Thyroid gland (tissue), 4 donors: ENCODE measurements around the gene LRRC8A.
"Not testable (repeated sequence)": the region's sequence is repeated elsewhere in the genome, so short reads cannot be mapped to it uniquely, and the experiment has no call there.

Source experiments
- CTCF ChIP-seq, 6 experiments: fragments of 200-600 bp in 3 of 6; fragments of 450-650 bp in 3 of 6; sonication (generic) in 3 of 6; IDR thresholded peaks; one replicate each; pipeline ENCODE4 v1.5.1; 2016 to 2019; ENCODE audit warnings: antibody characterized with exemption in 6 of 6, mild to moderate bottlenecking in 2 of 6, inconsistent platforms in 1 of 6, moderate library complexity in 1 of 6
- POLR2A ChIP-seq, 2 donors: fragments of 450-650 bp; IDR thresholded peaks; one replicate each; pipeline ENCODE4 v1.6.1; 2017; ENCODE audit warnings: antibody characterized with exemption in 2 of 2, mild to moderate bottlenecking in 2 of 2, moderate library complexity in 1 of 2

DNA sequence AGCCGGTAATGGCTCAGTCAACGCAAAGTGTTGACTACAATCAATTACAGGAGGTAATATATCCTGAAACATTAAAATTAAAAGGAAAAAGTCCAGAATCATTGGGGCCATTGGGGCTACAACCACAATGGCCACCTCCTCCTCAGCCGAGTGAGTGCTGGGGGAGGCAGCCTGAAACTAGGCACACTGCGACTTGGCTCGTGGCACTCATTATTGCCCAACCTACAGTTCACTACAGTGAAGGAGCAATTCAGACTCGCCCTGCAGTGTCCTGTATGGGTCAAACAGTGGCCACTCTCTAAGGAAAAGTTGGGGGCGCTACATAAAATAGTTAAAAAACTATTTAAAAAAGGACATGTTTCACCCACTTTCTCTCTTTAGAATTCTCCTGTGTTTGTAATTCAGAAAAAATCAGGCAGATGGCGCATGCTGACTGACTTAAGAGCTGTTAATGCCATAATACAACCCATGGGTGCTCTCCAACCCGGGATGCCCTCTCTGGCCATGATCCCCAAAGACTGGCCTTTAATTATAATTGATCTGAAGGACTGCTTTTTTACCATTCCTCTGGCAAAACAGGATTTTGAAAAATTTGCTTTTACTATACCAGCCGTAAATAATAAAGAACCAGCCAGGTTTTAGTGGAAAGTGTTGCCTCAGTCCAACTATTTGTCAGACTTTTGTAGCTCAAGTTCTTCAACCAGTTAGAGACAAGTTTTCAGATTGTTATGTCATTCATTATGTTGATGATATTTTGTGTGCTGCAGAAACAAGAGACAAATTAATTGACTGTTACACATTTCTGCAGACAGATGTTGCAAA, 29.9 kb upstream of the LRRC8A start:
- TF ChIP-seq CTCF (IDR thresholded peaks at IDR 0.05): peak; percentile 41 to 83 (median 70)
- not testable (repeated sequence) for TF ChIP-seq POLR2A (IDR thresholded peaks at IDR 0.05)
